DMS153 treated with DMSO at 0.1 percent for 48 hours (cell line): Measurements from ENCODE around the gene ZNF624.

ENCODE experiments used
- DNase-seq: peaks from one replicate; lab custom pipeline; 2025; ENCODE audit not compliant: unreplicated experiment; lab: John Stamatoyannopoulos, UW

ZNF624 gene

DNA sequence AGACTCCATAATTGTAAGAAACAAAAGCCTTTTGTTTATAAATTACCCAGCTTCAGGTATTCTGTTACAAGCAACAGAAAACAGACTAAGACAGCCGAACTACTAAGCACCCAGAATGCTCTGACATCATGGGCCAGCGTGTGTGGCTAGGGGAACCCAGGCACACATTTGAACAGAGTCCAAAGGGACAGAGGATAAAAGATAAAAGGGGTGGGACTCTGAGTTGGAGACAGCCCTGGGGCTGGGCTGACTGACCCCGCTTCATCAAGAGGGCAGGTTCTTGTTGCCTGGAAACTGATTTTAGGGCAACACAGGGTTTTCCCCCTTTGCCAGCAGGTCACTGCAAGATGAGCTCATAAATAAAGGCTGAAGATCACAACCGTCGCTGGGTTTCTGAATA is 54.1 kb downstream of the ZNF624 start:
- no peak for DNase-seq

- DNase-seq: no peak
Measured at GRCh38 chr17:16593356-16594102, 60.1 kb downstream of the ZNF624 start.

- peak; percentile 43 for DNase-seq
Measured at GRCh38 chr17:16589097-16589969, 64.3 kb downstream of the ZNF624 start.

GRCh38 chr17:16585796-16586195 is 67.9 kb downstream of the ZNF624 start:
- no peak for DNase-seq

DNA sequence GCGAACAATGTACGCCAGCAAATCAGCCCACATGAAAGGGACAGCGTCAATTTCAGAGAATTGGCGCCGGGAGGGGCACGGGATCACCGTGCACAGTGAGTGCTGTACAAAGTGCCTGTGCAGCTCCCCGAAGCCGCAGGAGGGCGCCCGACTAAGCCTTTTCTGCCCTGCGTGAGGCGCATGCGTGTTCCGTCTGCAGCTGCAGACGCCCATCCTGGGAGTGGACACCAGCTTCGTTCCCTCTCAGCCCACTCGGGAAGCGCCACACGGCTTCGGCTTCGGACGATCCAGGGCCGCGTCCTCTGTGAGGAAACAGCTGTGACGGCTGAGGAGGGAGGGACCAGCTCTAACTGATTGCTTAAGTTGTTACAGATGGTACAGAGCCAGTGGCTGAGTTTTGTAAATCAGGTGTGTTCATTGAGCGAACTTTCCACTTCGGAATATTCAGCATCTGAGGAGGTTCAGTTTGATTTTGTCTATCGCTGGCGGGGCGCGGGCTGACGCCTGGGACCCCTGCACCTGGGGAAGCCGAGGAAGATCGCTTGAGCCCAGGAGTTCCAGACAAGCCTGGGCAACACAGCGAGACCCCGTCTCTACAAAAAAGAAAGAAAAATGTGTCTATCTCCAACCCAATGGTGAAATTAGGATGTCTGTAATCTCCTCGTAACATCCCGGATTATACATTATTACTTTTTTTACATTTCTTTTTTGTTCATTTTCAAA is 69.2 kb downstream of the ZNF624 start:
- DNase-seq: peak; percentile 19

GRCh38 chr17:16583781-16584180 is 69.9 kb downstream of the ZNF624 start:
- no peak for DNase-seq

DNA sequence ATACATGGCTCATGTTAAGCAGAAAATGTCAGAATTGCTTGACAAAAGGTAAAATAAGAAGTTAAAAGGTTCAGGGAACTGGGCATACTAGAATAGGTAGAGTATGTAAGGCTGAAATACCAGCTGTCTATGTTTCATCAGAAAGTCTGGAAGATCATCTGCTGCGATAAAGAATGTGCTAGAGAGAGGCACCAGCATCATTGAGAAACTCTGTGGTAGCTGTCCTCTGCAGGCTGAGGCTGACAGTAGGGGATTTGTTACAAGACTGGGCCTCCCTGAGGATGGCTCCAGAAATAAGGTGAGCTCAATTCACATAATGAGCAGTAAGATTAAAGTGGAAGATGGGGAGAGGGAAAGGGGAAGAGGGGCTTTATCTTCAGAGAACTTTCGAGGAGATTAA is 80.2 kb downstream of the ZNF624 start:
- no peak for DNase-seq
